C4-2B (cell line): ENCODE measurements around the gene JAKMIP1.

ENCODE experiments used
- H3K27ac ChIP-seq: fragments of 450-650 bp; 2 replicates; pipeline ENCODE4 v1.5.1; 2017
- ZFX ChIP-seq: fragments of 450-650 bp; IDR thresholded peaks from 2 replicates; pipeline ENCODE4 v1.6.1; 2017
- TF ChIP-seq, protein P1 (sequence below): fragments of 450-650 bp; conservative IDR thresholded peaks from 2 replicates; pipeline ENCODE4 v1.5.1; 2017; ENCODE audit warnings: mild to moderate bottlenecking

Gene JAKMIP1

GRCh38 chr4:6137027-6137746 lies 63.2 kb downstream of the JAKMIP1 start:
- TF ChIP-seq ZFX: no peak
- TF ChIP-seq, protein P1, sequence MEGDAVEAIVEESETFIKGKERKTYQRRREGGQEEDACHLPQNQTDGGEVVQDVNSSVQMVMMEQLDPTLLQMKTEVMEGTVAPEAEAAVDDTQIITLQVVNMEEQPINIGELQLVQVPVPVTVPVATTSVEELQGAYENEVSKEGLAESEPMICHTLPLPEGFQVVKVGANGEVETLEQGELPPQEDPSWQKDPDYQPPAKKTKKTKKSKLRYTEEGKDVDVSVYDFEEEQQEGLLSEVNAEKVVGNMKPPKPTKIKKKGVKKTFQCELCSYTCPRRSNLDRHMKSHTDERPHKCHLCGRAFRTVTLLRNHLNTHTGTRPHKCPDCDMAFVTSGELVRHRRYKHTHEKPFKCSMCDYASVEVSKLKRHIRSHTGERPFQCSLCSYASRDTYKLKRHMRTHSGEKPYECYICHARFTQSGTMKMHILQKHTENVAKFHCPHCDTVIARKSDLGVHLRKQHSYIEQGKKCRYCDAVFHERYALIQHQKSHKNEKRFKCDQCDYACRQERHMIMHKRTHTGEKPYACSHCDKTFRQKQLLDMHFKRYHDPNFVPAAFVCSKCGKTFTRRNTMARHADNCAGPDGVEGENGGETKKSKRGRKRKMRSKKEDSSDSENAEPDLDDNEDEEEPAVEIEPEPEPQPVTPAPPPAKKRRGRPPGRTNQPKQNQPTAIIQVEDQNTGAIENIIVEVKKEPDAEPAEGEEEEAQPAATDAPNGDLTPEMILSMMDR: no peak
- no peak overlapping the region for H3K27ac ChIP-seq

- TF ChIP-seq, protein P1: peak; percentile 54
- no peak for TF ChIP-seq ZFX
- H3K27ac ChIP-seq: no peak overlapping the region
Observed at GRCh38 chr4:6134612-6135220, 65.6 kb downstream of the JAKMIP1 start.

DNA sequence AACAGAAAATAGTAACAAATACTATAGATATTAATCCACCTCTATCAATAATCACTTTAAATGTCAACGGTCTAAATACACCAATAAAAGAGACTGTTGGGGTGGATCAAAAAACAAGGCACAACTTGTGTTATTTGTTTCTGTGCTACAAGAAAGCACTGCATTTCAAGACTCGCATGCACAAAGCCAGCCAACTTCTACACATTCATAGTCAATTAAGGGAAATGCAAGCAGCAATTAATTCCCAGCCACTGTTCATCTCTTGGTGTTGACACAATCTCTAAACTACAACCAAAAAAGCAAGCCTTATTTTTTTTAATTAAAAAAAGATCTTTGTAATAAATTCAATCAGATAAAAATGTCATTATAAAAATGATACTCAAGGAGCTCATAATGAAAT lies 67.6 kb downstream of the JAKMIP1 start:
- no peak overlapping the region for H3K27ac ChIP-seq
- TF ChIP-seq, protein P1: no peak
- no peak for TF ChIP-seq ZFX

GRCh38 chr4:6128221-6128850 lies 72.0 kb downstream of the JAKMIP1 start:
- no peak for TF ChIP-seq ZFX
- TF ChIP-seq, protein P1: no peak
- H3K27ac ChIP-seq: no peak overlapping the region

- TF ChIP-seq, protein P1: no peak
- TF ChIP-seq ZFX: no peak
- H3K27ac ChIP-seq: no peak overlapping the region
Observed at GRCh38 chr4:6126971-6127745, 73.2 kb downstream of the JAKMIP1 start.

GRCh38 chr4:6125103-6125651 lies 75.2 kb downstream of the JAKMIP1 start:
- no peak overlapping the region for H3K27ac ChIP-seq
- no peak for TF ChIP-seq ZFX
- TF ChIP-seq, protein P1: no peak
